SK-N-SH (cell line): Measurements from ENCODE around the gene TAF1A. TPM values are rescaled to one million over a fixed set of nuclear protein-coding genes. Genes with fewer than 3 reads are reported as not detected.

ENCODE experiments used
- CTCF ChIA-PET: fragments of 300-600, 350-600 bp; formaldehyde crosslinking; extraction: SDS; loops from one replicate; lab custom pipeline; 2021; lab: Yijun Ruan, JAX
- POLR2A ChIA-PET: fragments of 350-600 bp; sonication (Branson Sonifier 250); formaldehyde crosslinking; extraction: SDS; loops from one replicate; lab custom pipeline; 2020; ENCODE audit warnings: antibody characterized with exemption, inconsistent platforms; lab: Yijun Ruan, JAX
- DNase-seq: peaks from one replicate; pipeline ENCODE4 v3.0.0; 2012
- H2AFZ ChIP-seq: fragments of 200-600 bp; sonication (generic); 2 replicates; pipeline ENCODE4 v1.8.1; 2016; ENCODE audit warnings: antibody characterized with exemption, mild to moderate bottlenecking, low read depth
- H3F3A ChIP-seq: fragments of 200-600 bp; sonication (generic); replicated peaks from 2 replicates; pipeline ENCODE3; 2016; ENCODE audit warnings: antibody characterized with exemption, mild to moderate bottlenecking; ENCODE audit not compliant: insufficient read depth
- H3K27ac ChIP-seq, 2 experiments: fragments of 200-500 bp in 1 of 2; fragments of 200-600 bp in 1 of 2; sonication (Bioruptor generic) in 1 of 2; sonication (generic), shearing (Covaris generic) in 1 of 2; 2 replicates each; pipeline versions ENCODE4 v1.5.1 to v1.6.1; 2014 to 2016; ENCODE audit warnings: low read depth in 2 of 2, inconsistent platforms in 1 of 2, low read length in 1 of 2, mild to moderate bottlenecking in 1 of 2, mixed read lengths in 1 of 2
- H3K27me3 ChIP-seq: fragments of 200-600 bp; sonication (generic), shearing (Covaris generic); 2 replicates; pipeline ENCODE4 v1.6.1; 2016; ENCODE audit warnings: mixed run types; ENCODE audit not compliant: insufficient read depth
- H3K36me3 ChIP-seq, 2 experiments: fragments of 200-500 bp in 1 of 2; fragments of 200-600 bp in 1 of 2; sonication (Bioruptor generic) in 1 of 2; sonication (generic) in 1 of 2; replicated peaks in 1 of 2; 2 replicates each; pipeline versions ENCODE3 to v1.5.1; 2014 to 2016; ENCODE audit warnings: low read length in 1 of 2, mild to moderate bottlenecking in 1 of 2; ENCODE audit not compliant: insufficient read depth in 2 of 2, control insufficient read depth in 1 of 2
- H3K4me1 ChIP-seq, 2 experiments: fragments of 200-500 bp in 1 of 2; fragments of 200-600 bp in 1 of 2; sonication (Bioruptor generic) in 1 of 2; sonication (generic), shearing (Covaris generic) in 1 of 2; 2 replicates each; pipeline versions ENCODE4 v1.5.1 to v1.6.1; 2014 to 2016; ENCODE audit warnings: low read depth in 1 of 2, low read length in 1 of 2, mixed run types in 1 of 2; ENCODE audit not compliant: insufficient read depth in 2 of 2, control insufficient read depth in 1 of 2
- H3K4me2 ChIP-seq: fragments of 200-600 bp; sonication (generic), shearing (Covaris generic); 2 replicates; pipeline ENCODE4 v1.6.1; 2017; ENCODE audit warnings: mixed run types
- H3K4me3 ChIP-seq, 2 experiments: fragments of 200-500 bp in 1 of 2; fragments of 200-600 bp in 1 of 2; sonication (Bioruptor generic) in 1 of 2; sonication (generic), shearing (Covaris generic) in 1 of 2; 2 replicates each; pipeline versions ENCODE4 v1.5.1 to v1.8.1; 2014 to 2016; ENCODE audit warnings: low read depth in 2 of 2, inconsistent platforms in 1 of 2, low read length in 1 of 2, mild to moderate bottlenecking in 1 of 2, mixed read lengths in 1 of 2, moderate library complexity in 1 of 2
- H3K79me2 ChIP-seq: fragments of 200-600 bp; sonication (generic); 2 replicates; pipeline ENCODE4 v1.8.1; 2017; ENCODE audit warnings: mild to moderate bottlenecking; ENCODE audit not compliant: insufficient read depth
- H3K9ac ChIP-seq: fragments of 200-600 bp; sonication (generic); 2 replicates; pipeline ENCODE4 v1.6.1; 2017; ENCODE audit warnings: mixed run types
- H3K9me2 ChIP-seq: fragments of 200-600 bp; sonication (generic); 2 replicates; pipeline ENCODE4 v1.6.1; 2017; ENCODE audit warnings: mixed run types
- H3K9me3 ChIP-seq: fragments of 200-600 bp; sonication (generic); 2 replicates; pipeline ENCODE4 v1.6.1; 2017; ENCODE audit warnings: mixed run types, mild to moderate bottlenecking, moderate library complexity
- H4K20me1 ChIP-seq: fragments of 200-600 bp; sonication (generic); 2 replicates; pipeline ENCODE4 v1.6.1; 2017; ENCODE audit warnings: mild to moderate bottlenecking, mixed run types; ENCODE audit not compliant: insufficient read depth
- CTCF ChIP-seq: fragments of 200-600 bp; sonication (generic); IDR thresholded peaks from 2 replicates; pipeline ENCODE4 v1.6.1; 2017; ENCODE audit warnings: antibody characterized with exemption, mild to moderate bottlenecking, moderate library complexity
- FOXJ3 ChIP-seq: sonication (generic); formaldehyde crosslinking; IDR thresholded peaks from 2 replicates; pipeline ENCODE4 v1.5.1; 2020; ENCODE audit warnings: mild to moderate bottlenecking, missing genetic modification reagents
- GATA2 ChIP-seq: sonication (generic); formaldehyde crosslinking; IDR thresholded peaks from 2 replicates; pipeline ENCODE4 v1.5.0; 2020; ENCODE audit warnings: mild to moderate bottlenecking, missing genetic modification reagents
- JUND ChIP-seq: IDR thresholded peaks from 2 replicates; pipeline ENCODE4 v1.4.0; 2012
- MAX ChIP-seq: IDR thresholded peaks from 2 replicates; pipeline ENCODE4 v1.4.0; 2012; ENCODE audit warnings: low read depth
- MEF2A ChIP-seq: IDR thresholded peaks from 2 replicates; pipeline ENCODE4 v1.4.0; 2012; ENCODE audit warnings: low read depth, borderline replicate concordance
- MXI1 ChIP-seq: IDR thresholded peaks from 2 replicates; pipeline ENCODE4 v1.6.1; 2012; ENCODE audit warnings: mild to moderate bottlenecking, low read depth, low read length, improper control_type of control experiment
- NFIC ChIP-seq: IDR thresholded peaks from 2 replicates; pipeline ENCODE4 v1.4.0; 2012; ENCODE audit warnings: borderline replicate concordance
- NRF1 ChIP-seq: IDR thresholded peaks from 2 replicates; pipeline ENCODE4 v1.6.1; 2012; ENCODE audit warnings: low read depth, mild to moderate bottlenecking, low read length
- POLR2AphosphoS5 ChIP-seq: IDR thresholded peaks from 2 replicates; pipeline ENCODE4 v1.6.1; 2012; ENCODE audit warnings: low read depth, low read length
- RCOR1 ChIP-seq: fragments of 150-350 bp; IDR thresholded peaks from 2 replicates; pipeline ENCODE4 v1.6.1; 2017; ENCODE audit warnings: antibody characterized with exemption, low read length
- SIN3A ChIP-seq: IDR thresholded peaks from 2 replicates; pipeline ENCODE4 v1.6.1; 2012; ENCODE audit warnings: low read depth, mild to moderate bottlenecking, low read length, moderate library complexity, borderline replicate concordance
- SMC3 ChIP-seq: IDR thresholded peaks from 2 replicates; pipeline ENCODE4 v1.6.1; 2012; ENCODE audit warnings: low read depth, low read length, improper control_type of control experiment
- TCF12 ChIP-seq: IDR thresholded peaks from 2 replicates; pipeline ENCODE4 v1.4.0; 2012
- TEAD4 ChIP-seq: IDR thresholded peaks from 2 replicates; pipeline ENCODE4 v1.4.0; 2012; ENCODE audit warnings: mild to moderate bottlenecking, borderline replicate concordance; ENCODE audit not compliant: insufficient read depth
- USF2 ChIP-seq: fragments of 150-350 bp; IDR thresholded peaks from 2 replicates; pipeline ENCODE4 v1.6.1; 2017; ENCODE audit warnings: antibody characterized with exemption, low read length, low read depth, borderline replicate concordance
- YY1 ChIP-seq: IDR thresholded peaks from 2 replicates; pipeline ENCODE4 v1.4.0; 2012; ENCODE audit warnings: low read depth, mild to moderate bottlenecking
- ZBTB33 ChIP-seq: IDR thresholded peaks from 2 replicates; pipeline ENCODE4 v1.4.0; 2012; ENCODE audit warnings: low read depth, borderline replicate concordance
- WGBS: methylation state at CpG from one replicate; pipeline ENCODE4 v1.1.6; 2017; ENCODE audit warnings: low lambda C conversion rate; 5-methylcytosine and 5-hydroxymethylcytosine counted together
- polyA plus RNA-seq, 3 experiments: library from polyadenylated mRNA; depleted of rRNA; stranded (reverse); fragments of >200 nt; gene quantifications; 2 replicates each; pipeline ENCODE4 v1.2.3, GENCODE V29; 2012

Gene TAF1A
- polyA plus RNA-seq, 1 of the 3 experiments (the other 2 are of a cell fraction): 4.6 TPM

- ChIA-PET CTCF (interaction anchor here (0.6 kb wide), 1 partner anchor 22 kb away, joined by 3 read pairs; no protein-coding TSS in a partner anchor), POLR2A (no interaction called here)
- Histone ChIP-seq H3K79me2 (peaks cover 74% of the 10 kb centered on the region; the same call in 1 of the 2 replicates), H3F3A (peaks cover 10% of the 10 kb centered on the region), H3K4me2 (no peak overlapping the region), H3K4me3 (no peak overlapping the region), H3K36me3 (peaks cover 58 to 76% of the 10 kb centered on the region in 2 experiments), H3K9me3 (no peaks in the 10 kb centered on the region), H3K9ac (no peak overlapping the region), H4K20me1 (no peaks in the 10 kb centered on the region), H2AFZ (no peak overlapping the region)
- WGBS: 91% methylated on average over 5 of the region's 5 CpGs
- TF ChIP-seq NRF1 (no peak), FOXJ3 (CRISPR knock-in tag) (no peak), MXI1 (no peak), USF2 (no peak), NFIC (no peak), SIN3A (no peak), MAX (no peak), CTCF (no peak), GATA2 (CRISPR knock-in tag) (no peak), JUND (no peak), MEF2A (no peak), TCF12 (no peak), TEAD4 (no peak), YY1 (no peak), SMC3 (no peak), POLR2AphosphoS5 (no peak), ZBTB33 (no peak), RCOR1 (no peak)
- TF ChIP-seq, all 33 proteins: peak for 0
- Histone ChIP-seq H3K27ac (peak overlapping the region in 1 of 2 experiments; percentile 33; a peak in 2 of 4 replicates), H3K4me1 (peaks cover under 1 to 8% of the 10 kb centered on the region in 2 experiments; a peak in 2 of 4 replicates), H3K9me2 (no peaks in the 10 kb centered on the region), H3K27me3 (no peaks in the 10 kb centered on the region)
- no peak for DNase-seq
Observed at GRCh38 chr1:222583079-222583478, 6.7 kb downstream of the TAF1A start.
